HG03139 (cell line): ENCODE measurements around the gene MRPL33.
A peak's percentile ranks its signal among the peaks of the same experiment; 100 is the strongest.
"Not testable (repeated sequence)": the region's sequence is repeated elsewhere in the genome, so short reads cannot be mapped to it uniquely, and the experiment has no call there.

Experiments
- ATAC-seq: cut with Tn5 transposase; IDR thresholded peaks from one replicate; pipeline ENCODE4 v1.9.1; 2021; ENCODE audit not compliant: unreplicated experiment

Gene MRPL33

GRCh38 chr2:27741673-27742072 lies 29.8 kb upstream of the MRPL33 start:
- ATAC-seq = no peak

- no peak for ATAC-seq
Measured at GRCh38 chr2:27742571-27742970, 28.9 kb upstream of the MRPL33 start.

GRCh38 chr2:27745494-27745893 lies 26.0 kb upstream of the MRPL33 start:
- not testable (repeated sequence) for ATAC-seq

- no peak for ATAC-seq
Measured at GRCh38 chr2:27746325-27746724, 25.2 kb upstream of the MRPL33 start.

DNA sequence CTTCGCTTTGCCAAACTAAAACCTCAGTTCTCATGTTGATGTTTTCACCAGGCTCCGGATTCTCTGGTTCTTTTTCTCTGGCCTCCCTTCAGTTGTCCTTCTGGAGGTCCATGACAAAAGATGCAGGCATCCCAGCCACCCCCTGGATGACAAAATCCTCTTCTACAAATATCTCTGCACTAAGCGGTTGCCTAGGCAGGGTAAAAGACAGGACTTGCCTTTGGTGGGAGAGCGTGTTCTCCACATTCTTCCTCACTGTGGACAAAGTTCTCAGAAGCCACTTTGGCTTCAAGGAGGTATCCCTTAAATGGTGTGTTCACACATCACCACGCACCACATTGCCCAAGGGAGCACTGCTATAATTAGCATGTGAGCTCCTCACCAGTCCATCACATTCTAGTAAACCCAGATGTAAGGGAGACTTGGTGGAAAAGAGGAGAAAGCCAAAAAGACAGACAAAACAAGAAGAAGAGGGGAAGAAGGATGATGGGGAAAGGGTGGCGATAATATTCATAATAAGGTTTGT lies 23.6 kb upstream of the MRPL33 start:
- ATAC-seq = no peak

DNA sequence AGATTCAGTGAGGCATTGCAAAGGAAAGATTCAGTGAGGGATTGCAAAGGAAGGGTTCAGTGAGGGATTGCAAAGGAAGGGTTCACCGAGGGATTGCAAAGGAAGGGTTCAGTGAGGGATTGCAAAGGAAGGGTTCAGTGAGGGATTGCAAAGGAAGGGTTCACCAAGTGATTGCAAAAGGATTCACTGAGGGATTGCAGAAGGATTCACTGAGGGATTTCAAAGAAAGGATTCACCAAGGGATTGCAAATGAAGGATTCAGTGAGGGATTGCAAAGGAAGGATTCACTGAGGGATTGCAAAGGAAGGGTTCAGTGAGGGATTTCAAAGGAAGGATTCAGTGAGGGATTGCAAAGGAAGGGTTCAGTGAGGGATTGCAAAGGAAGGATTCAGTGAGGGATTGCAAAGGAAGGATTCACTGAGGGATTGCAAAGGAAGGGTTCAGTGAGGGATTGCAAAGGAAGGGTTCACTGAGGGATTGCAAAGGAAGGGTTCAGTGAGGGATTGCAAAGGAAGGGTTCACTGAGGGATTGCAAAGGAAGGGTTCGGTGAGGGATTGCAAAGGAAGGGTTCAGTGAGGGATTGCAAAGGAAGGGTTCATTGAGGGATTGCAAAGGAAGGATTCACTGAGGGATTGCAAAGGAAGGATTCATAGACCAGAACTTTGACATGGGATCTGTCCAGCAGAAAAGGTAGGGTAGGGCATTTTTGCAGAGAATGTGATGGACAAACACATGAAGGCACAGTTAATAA lies 22.5 kb upstream of the MRPL33 start:
- not testable (repeated sequence) for ATAC-seq

GRCh38 chr2:27751377-27751776 lies 20.1 kb upstream of the MRPL33 start:
- no peak for ATAC-seq

DNA sequence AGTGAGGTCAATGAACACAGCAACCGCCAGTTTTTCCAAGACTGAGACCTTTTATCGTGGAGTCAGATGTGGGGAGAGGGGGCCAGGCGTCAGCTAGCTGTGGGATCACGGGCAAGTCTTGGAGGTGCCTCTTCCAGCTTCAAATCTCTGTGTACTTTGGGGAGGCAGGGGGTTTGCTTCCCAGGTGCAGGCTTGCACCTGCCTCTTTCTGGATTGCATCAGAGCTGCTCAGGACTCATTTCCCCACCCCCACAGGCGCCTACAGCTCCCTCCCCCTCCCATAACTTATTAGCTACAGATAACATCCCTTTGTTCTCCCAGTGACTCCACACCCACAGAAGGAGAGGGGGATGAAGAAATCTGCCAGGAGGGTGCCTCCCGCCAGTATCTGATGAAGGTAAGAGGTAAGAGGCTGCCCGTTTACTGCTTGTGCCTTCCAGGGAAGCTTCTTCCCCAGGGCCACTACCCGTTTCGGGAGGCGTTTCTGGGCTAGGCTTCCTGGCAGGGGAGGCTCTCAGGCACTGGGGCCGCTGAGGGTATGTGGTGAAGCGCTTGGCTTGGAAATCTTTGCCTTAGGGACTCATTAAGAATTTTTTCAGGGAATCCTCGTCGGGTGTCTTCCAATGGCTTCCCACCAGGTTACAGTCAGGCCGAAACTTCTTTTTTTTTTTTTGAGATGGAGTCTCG lies 18.8 kb upstream of the MRPL33 start:
- no peak for ATAC-seq

- no peak for ATAC-seq
Measured at GRCh38 chr2:27754138-27754588, 17.4 kb upstream of the MRPL33 start.

GRCh38 chr2:27754831-27755230 lies 16.7 kb upstream of the MRPL33 start:
- no peak for ATAC-seq

DNA sequence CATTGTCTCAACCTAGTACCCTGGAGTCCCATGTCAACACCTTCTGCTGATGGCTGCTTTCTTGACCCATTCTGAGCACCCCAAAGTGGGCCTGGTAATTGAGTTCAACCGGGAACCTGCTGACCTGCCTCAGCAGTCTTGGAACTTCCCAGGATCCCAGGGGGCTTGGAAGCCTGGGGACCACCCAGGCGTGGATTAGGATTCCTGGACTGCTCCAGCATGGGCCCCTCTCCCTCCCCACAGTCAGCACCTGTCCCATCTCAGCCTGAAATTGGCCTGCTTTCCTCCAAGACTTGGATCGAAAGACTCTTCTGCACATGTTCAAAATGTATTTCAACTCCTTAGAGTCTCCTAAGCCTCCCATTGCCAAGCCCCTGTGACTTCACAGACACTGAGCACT lies 15.4 kb upstream of the MRPL33 start:
- ATAC-seq = no peak

- no peak for ATAC-seq
Measured at GRCh38 chr2:27756544-27757498, 14.7 kb upstream of the MRPL33 start.

GRCh38 chr2:27762951-27763906 lies 8.3 kb upstream of the MRPL33 start:
- ATAC-seq = no peak

DNA sequence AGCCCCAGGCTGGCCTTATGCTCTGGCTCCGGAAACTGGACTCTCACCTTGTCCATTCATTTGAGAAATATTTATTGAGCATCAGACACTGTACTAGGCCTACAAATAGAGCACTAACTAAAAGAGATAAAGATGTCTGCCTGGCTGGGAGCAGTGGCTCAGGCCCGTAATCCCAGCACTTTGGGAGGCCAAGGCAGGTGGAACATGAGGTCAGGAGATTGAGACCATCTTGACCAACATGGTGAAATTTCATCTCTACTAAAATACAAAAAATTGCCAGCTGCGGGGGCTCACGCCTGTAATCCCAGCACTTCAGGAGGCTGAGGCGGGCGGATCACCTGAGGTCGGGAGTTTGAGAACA lies 7.6 kb upstream of the MRPL33 start:
- no peak for ATAC-seq

GRCh38 chr2:27764526-27764925 lies 7.0 kb upstream of the MRPL33 start:
- ATAC-seq = not testable (repeated sequence)

GRCh38 chr2:27765621-27766286 lies 5.8 kb upstream of the MRPL33 start:
- ATAC-seq = no peak

GRCh38 chr2:27766287-27766661 lies 5.2 kb upstream of the MRPL33 start:
- ATAC-seq = no peak

GRCh38 chr2:27771202-27771547 lies 344 bp upstream of the MRPL33 start:
- peak; percentile 13 for ATAC-seq

DNA sequence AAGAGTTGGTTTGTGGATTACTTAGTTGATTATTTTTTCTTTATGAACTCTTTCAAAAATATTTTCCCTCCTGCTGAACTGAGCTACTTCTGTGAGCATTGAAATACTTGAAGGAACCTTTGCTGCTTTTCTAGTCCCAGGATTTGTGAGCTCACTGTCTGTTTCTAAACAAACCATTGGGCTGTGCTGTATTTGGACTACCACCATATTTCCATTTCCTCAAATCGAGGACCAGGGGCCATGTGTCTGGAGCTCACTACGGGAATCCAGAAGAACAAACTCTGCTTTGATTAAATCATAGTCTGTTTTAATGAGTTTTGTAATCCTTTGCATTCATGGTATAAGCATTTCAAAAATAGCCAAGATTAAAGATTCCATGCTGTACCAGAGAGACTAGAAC lies 1.3 kb downstream of the MRPL33 start:
- ATAC-seq = no peak

- no peak for ATAC-seq
Measured at GRCh38 chr2:27773959-27774358, 2.4 kb downstream of the MRPL33 start.
